HL-60 (cell line): ENCODE results near the gene IL31.

Experiments used
- TF ChIP-seq, protein P1 (sequence below): IDR thresholded peaks from one replicate; pipeline ENCODE4 v1.5.1; 2011; ENCODE audit warnings: low read length, control low read depth, inconsistent platforms; ENCODE audit not compliant: insufficient read depth
- TF ChIP-seq, protein P2 (sequence below): IDR thresholded peaks from 2 replicates; pipeline ENCODE4 v1.6.1; 2012; ENCODE audit warnings: low read depth; ENCODE audit not compliant: insufficient replicate concordance

DNA sequence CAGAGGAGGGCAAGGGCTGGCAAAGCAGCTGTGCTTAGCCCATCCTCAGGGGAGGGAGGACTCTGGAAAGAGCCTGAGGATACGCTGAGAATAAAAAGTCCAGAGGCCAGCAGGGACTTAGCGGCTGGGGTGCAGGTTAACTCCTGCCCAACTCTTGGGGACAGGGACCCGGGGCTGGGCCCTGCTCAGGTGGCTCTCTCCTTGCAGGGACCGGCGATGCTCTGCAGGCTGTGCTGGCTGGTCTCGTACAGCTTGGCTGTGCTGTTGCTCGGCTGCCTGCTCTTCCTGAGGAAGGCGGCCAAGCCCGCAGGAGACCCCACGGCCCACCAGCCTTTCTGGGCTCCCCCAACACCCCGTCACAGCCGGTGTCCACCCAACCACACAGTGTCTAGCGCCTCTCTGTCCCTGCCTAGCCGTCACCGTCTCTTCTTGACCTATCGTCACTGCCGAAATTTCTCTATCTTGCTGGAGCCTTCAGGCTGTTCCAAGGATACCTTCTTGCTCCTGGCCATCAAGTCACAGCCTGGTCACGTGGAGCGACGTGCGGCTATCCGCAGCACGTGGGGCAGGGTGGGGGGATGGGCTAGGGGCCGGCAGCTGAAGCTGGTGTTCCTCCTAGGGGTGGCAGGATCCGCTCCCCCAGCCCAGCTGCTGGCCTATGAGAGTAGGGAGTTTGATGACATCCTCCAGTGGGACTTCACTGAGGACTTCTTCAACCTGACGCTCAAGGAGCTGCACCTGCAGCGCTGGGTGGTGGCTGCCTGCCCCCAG is 32.3 kb upstream of the IL31 start:
- TF ChIP-seq, protein P1, sequence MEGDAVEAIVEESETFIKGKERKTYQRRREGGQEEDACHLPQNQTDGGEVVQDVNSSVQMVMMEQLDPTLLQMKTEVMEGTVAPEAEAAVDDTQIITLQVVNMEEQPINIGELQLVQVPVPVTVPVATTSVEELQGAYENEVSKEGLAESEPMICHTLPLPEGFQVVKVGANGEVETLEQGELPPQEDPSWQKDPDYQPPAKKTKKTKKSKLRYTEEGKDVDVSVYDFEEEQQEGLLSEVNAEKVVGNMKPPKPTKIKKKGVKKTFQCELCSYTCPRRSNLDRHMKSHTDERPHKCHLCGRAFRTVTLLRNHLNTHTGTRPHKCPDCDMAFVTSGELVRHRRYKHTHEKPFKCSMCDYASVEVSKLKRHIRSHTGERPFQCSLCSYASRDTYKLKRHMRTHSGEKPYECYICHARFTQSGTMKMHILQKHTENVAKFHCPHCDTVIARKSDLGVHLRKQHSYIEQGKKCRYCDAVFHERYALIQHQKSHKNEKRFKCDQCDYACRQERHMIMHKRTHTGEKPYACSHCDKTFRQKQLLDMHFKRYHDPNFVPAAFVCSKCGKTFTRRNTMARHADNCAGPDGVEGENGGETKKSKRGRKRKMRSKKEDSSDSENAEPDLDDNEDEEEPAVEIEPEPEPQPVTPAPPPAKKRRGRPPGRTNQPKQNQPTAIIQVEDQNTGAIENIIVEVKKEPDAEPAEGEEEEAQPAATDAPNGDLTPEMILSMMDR: no peak
- TF ChIP-seq, protein P2, sequence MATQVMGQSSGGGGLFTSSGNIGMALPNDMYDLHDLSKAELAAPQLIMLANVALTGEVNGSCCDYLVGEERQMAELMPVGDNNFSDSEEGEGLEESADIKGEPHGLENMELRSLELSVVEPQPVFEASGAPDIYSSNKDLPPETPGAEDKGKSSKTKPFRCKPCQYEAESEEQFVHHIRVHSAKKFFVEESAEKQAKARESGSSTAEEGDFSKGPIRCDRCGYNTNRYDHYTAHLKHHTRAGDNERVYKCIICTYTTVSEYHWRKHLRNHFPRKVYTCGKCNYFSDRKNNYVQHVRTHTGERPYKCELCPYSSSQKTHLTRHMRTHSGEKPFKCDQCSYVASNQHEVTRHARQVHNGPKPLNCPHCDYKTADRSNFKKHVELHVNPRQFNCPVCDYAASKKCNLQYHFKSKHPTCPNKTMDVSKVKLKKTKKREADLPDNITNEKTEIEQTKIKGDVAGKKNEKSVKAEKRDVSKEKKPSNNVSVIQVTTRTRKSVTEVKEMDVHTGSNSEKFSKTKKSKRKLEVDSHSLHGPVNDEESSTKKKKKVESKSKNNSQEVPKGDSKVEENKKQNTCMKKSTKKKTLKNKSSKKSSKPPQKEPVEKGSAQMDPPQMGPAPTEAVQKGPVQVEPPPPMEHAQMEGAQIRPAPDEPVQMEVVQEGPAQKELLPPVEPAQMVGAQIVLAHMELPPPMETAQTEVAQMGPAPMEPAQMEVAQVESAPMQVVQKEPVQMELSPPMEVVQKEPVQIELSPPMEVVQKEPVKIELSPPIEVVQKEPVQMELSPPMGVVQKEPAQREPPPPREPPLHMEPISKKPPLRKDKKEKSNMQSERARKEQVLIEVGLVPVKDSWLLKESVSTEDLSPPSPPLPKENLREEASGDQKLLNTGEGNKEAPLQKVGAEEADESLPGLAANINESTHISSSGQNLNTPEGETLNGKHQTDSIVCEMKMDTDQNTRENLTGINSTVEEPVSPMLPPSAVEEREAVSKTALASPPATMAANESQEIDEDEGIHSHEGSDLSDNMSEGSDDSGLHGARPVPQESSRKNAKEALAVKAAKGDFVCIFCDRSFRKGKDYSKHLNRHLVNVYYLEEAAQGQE: no peak
